Measurements from ENCODE around the gene SMARCD2.

SMARCD2 gene

DNA sequence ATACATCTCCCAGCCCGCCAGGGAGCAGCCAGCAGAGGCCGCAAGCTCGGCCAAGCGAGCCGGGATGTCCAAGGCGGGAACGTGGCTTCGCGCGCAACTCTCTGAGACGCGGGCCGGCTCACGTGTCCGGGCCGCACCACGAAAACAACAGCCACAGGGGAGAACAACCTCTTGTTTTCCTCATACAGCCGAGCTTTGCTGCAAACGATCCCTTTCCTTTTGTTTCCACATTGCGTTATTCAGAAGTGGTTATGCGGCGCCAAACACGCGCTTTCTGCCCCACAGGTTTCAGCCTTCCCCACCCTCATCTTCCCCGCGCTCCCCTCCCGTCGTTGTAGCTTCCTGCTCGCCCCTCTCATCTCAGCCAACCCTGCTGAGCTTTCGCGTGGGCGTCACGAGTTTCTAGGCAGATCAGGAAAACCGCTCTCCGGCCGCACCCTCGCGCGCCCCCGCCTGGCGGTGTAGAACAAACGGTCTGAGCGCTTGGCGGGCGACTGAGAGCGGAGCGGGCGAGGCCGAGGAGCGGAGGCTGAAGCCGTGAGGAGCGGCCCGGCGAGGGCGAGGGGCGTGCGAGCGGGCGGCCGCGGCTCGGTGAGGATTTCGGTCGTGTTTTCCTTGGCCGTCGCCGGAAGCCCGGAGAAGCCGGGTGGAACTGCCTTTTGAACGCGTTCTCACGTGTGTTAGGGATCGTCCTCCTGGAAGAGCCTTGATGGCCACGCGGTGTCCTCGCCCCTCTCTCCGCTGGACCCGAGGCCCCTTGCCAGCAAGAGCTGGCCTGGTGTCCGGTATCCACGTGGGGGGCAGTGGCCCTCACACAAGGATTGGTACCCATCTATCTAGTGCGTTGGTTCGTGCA, 6.6 kb upstream of the SMARCD2 start:
- DNase-seq = peak; percentile 54 to 66

DNA sequence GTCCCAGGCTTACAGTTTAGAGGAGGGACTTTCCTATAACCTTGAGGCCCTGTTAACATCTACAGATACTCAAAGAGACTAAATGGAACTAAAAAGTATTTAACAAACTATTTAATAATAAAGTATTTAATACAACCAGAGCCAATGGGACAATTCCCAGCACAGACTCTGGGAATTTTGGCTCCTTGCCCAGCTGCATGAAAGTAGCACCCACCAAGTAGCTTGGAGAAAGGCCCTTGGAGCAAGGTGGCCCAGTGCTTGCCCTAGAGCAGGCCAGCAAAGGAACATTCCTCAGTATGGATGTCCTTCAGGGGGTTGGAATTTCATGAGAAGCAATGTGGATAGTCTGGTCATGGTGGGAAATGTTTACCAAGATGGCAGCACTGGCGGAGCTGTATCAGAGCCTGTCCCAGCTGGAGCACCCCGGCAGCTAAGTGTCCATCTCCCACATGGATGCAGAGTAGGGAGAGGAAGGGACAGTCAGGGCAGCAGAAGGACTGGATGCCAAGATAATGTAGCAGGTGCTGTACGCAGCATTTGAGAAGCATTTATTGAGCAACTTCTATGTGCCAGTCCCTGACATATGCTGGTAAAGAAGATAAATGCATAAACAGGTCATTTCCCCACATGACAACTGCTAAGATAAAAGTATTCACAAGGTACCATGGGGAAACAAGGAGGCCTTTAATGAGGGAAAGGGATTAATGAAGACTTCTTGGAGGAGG, 5.2 kb upstream of the SMARCD2 start:
- DNase-seq = no peak

DNA sequence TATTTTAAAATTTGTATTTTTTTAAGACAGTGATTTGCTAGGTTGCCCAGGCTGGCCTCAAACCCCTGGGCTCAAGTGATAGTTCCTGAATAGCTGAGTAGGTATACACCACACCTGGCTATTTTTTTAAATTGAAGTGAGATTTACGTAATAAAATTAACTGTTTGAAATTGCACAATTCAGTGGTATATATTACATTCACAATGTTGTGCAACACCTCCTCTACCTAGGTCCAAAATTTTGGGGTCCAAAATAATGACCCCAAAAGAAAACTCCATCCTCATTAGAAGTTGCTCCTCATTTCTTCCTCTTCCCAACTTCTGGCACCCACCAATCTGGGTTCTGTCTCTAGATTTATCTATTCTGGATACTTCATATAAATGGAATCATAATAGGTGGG, 3.0 kb upstream of the SMARCD2 start:
- DNase-seq = no peak

DNA sequence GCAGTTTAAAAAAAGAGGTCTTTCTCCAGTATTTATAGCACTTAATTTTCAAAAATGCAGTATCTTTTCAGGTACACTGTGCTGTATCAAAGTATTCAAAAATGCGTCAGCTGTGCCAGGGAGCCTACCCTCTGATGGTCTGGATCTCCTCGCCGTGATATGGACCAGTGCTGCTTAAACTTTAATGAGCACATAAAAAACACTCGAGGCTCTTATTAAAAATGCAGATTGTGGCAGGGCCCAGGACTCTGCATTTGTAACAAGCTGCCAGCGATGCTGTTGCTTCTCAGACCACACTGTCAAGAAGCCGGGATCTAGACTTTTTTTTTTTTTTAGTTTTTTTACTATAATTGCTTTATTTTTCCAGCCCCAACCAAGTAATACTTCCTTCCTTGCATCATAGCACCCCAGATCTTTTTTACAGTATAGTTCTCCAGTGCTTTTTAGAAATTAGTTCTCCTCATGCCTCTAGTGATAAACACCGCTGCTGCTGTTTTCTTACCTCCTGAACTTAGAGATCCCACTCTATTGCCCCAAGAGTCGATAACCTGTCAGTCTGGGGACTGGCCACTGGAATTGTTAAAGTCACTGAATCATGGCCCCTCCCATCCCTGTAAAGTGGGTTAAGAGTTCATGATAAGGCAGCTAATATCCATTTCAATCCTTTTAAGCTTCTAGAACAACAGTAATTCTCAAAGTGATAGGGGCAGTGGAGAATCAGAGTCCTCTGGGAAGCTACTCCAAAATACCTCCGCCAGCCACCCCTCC, 1.6 kb upstream of the SMARCD2 start:
- DNase-seq = no peak

DNA sequence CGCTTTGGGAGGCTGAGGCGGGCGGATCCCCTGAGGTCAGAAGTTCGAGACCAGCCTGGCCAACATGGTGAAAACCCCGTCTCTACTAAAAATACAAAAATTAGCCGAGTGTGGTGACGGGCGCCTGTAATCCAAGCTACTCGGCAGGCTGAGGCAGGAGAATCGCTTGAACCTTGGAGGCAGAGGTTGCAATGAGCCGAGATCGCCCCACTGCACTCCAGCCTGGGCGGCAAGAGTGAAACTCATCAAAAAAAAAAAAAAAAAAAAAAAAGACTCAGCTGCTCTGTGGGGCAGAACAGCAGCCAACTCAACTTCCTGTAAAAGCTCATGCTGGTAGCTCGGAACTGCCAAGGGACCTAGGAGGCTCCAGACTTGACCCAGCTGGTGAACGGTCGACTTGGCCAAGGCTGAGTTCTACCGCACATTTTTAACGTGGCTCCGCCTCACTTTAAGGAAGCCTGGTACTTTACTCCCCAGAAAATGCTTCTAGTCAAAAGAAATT, 953 bp upstream of the SMARCD2 start:
- DNase-seq = peak; percentile 10 to 26

DNA sequence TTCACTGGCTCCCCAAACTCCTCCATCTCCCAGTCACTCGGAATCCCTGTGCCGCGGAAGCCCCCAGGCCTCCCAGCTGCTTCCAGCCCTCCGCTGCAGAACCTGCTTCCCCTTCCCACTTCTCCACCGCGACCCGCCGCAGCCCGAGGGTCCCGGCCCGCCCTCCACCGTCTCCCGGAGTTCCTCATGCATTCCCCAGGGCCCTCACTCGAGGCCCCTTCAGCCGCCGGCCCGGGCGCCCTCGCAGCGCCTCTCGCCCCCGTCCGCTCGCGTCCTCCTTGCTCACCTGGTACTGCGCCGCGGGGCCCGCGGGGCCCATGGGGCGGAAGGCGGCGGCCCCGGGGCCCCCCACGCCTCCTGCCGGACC, 329 bp downstream of the SMARCD2 start:
- DNase-seq = peak in 1 of 2 experiments; percentile 69

DNA sequence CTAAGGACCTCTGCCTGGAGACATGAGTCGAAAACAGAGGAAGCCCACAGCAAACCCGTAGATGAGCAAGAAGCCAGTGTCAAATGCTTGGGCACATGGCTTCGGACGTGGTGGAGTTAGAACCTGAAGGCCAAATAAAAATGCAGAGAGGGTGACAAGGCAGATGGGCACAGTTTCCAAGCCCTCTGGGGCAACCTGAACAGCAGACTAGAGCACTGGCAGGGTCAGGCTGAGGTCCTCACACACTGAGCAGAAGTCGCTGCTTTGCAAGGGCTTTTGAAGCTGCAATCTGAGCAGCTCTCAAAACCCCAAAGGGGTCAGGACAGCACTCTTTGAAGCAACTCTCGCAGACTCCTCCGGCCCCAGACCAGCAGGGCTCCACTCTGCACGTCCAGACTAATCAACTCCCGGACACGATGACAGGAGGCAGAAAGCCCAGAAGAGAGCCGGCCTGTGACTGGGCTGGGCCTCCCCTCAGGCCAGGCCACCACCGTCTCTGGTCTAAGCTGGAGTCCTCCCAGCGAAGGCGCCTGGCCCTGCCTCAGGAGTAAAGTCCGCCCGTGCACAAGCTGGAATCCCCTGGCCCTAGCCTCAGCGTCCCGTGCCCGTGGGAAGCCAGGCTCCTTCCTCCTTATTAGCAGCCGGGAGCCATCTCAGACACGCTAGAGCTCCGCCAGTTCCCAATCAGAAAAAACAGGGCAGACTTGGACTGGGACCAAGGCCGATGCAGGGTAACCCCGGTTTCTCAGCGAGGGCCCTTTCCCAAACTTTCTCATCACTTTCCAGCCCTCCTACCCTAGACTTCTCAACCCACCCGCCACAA, 924 bp downstream of the SMARCD2 start:
- peak in 1 of 2 experiments; percentile 58 for DNase-seq

DNA sequence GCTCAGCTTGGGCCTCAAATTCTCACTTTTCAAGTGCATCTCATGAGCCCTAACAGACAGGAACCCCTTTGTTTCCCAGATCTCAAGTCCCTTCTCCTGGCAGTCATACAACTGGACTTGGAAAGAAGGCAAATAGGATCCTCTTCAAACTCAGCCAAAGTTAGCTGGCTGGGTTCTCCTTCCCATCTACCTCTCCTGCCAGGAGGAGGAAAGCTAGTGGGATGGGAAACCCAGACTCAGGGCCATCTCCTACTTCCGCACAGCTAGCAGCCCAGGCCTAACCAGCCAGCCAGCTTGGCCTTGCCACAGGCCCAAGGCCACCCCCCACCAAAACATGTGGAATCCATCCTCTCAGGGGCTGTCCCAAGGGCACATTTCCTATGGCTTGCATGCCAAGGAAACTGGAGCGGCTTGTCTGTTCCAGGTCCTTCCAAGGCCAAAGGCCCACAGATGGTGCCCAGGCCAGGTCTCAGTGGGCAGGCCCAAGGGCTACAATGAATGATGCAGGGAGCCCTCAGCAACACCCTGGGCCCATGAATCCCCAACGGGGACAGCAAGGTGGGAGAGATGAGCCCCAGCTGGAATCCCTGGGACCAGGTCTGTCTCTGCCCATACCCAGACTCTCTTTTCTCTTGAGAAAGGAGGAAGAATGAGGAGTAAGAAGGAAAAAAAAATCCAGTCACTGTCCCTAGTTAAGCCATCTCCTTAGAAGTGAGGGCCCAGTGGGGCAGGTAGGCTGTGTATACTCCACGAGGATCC, 1.7 kb downstream of the SMARCD2 start:
- DNase-seq = no peak

DNA sequence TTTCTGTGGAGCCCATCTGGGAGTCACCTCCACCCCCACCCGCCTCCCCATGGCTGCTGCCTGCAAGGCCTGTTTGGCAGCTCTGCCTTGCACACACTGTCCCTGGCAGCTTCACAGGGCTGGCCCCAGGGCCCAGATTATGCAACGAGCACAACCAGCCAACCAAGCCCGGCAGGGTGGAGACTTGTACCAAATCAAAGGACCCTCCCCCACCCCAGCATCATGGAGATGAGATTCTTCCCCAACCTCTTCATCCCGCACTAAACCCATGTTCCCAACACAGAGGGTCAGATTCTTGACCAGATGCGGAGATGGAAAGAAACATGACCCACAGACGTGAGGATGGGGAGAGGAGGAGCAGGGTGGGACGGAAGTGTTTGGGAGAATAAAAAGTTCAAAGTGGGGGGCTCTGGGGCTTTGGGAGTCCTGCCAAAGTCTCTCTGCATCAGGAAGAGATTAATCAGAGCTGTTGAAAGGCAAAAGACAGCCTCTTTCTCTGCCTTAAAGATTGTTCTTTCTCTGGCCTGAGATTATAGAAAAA, 3.8 kb downstream of the SMARCD2 start:
- DNase-seq = peak; percentile 80 to 87

DNA sequence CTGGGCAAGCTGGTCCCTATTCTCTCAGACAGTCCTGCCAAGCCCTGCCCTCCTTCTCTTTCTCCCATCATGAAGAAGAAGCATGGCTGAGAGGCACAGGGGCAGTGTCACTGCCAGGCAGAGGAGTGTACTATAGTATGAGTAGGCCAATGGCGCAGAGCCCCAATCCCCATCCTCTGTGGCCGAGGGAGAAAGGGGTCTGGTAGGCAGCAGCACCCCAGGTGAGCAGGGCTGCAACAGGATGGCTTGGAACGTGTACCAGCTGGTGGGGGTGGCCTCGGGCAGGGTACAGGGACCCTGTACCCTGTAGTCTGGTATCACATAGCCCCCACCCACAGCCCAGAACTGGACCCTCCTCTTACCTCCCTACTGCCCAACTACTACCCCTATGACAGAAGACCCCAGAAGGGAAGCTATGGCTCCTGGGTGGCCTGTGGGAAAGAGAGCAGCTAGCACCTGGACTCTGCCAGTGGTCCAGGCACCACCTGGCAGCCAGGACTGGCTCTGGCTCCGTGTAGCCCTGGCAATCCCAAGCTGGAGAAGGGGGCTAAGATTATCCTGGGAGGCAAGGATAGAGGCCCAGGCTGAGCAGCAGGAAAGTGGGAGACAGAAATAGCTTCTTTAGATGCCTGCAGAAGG, 4.4 kb downstream of the SMARCD2 start:
- no peak for DNase-seq

DNA sequence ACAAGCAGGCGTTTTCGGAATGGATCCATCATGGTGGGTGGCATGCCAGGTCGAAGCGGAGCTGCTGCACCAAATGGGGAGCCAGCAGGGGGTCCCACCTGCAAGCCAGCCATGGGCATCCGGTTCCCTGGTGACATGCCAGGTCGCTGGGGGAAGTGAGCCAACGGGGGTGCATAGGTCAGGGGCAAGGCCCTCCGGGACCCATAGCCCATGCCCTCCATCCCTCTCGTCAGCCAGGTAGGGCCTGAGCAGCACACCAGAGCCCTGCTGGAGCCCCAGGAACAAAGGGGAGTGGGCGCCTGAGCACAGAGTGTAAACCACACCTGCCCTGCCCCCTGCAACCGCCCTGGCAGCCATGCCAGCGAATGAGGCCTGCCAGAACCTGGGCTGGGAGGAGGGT, 5.0 kb downstream of the SMARCD2 start:
- peak; percentile 14 to 16 for DNase-seq

DNA sequence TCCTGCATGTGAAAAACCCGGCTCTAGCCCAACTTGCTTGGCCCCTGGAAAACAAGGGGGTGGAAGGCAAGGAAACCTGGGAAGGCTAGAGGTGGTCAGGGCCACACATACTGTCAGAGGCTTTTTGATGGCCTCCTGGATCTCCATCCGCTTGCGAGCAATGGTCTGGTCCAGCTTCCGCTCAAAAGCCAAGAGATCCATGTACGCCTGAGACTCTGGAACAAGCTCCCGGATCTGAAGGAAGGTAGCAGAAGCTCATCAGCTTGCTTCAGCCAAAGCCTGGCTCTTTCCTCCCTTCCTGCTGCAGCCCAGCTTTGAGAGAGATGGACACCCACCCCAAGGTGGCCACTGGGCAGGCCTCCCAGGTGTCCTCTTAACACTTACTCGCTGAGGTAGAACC, 5.7 kb downstream of the SMARCD2 start:
- no peak for DNase-seq

DNA sequence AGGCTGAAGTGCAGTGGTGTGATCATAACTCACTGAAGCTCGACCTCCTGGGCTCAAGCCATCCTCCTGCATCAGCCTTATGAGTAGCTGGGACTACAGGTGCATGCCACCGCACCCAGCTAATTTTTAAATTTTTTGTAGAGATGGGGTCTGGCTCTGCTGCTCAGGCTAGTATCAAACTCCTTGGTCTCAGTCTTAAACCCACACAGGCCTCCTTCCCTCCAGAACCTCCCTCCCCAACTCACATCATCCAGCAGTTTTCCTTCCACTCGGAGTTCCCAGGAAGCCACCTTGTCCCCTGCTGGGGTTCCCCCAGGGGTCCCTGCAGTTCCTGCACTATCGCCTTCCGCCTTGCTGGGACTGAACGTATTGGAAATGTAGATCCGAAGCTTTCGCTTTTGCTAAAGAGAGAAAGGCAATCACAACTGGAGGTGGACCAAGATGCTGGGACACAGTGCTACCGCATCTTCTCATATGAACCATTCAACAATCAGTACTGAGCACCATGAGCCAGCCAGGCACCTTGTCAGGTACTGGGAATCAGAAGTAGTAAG, 7.2 kb downstream of the SMARCD2 start:
- DNase-seq = no peak

DNA sequence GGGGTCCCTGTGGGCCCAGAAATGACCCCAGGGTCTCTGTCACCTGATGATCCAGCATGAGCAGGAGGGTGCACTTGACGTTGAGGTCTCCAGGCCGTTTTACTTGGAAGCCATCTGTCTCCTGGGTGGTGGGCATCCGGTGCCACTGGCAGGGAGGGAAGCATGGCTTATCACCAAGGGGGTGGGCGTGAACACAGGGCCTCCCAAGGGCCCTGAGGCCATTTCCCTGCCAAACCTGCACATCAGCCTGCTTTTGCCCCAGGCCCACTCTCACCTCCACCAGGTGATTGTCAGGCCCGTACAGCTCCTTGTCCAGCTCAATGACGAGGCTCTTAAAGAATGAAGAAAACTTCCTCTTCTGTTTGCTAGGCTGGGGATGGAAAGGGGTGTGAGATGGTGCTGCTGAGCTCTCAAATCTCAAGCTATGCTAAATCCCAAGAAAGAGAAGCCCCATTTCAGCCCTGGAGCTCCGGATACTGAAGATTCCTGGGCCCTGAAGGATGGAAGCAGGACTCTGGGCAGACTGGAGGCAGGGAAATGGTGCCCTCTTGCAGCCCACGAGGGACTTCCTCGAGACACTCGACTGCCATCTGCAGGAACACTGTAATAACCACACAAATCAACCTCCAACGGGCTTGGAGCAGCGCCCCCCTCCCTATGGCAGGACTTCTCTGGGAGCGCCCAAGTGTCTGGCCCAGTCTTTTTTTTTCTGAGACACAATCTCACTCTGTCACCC, 7.9 kb downstream of the SMARCD2 start:
- DNase-seq = peak; percentile 48 to 50

DNA sequence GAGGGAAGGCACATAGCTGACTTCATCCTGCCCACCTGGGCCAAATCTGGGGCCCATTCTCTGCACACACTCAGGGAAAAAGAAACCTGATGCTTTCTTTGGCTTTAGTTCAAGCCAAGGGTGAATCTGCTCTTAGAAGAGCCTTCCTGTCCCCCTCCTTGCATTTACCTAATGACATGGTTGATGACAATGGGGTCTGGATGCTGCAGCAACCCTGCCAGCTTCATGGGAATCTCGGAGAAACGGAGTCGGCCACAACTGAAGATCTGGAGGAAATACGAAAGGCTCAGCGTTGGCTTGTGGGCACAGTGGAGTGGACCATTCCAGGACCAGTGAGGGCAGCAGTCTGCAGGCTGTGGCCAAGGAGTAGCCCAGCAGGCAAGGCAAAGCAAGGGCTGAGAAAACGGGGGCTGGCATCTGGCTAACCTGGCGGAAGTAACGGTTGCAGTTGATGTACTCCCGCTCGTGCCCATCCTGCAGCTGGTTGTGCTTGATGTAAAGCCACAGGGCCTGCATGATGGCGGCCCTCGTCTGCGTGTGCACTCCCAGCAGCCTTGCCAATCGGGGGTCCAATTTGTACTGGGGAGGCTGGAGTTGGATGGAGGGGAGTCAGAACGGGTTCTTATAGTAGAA, 8.6 kb downstream of the SMARCD2 start:
- no peak for DNase-seq

DNA sequence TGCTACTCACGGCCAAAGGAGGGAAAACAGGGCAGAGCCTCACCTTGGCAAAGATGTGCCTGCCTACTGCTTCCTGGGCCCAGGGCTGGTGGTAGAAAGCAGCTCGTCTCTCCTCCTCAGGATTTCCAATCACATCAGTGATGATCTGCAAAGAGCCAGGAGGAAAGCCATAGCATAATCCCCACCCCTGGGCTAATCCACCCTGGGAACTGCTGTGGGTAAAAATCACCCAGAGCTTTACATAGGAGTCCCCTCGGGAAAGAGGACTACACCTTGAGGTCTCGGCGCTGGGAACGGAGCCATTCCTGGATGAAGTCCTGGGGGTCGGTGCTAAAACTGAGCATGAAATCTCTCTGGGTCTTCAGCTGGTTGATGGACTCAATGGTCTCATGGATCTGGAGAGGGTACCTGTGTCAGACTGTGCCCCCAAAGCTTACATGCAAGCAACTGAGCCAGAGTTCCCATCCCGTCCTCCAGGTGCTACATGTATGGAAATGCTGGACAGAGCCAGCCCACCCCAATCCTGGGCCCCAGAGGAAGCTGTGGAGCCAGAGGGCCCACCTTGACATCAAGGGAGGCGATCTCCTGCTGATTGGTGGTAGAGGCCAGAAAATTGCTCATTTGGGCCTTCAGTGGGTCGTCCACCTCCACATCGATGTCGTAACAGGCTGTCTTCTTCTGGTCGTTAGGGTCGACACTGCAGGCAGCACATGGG, 9.3 kb downstream of the SMARCD2 start:
- DNase-seq = no peak

DNA sequence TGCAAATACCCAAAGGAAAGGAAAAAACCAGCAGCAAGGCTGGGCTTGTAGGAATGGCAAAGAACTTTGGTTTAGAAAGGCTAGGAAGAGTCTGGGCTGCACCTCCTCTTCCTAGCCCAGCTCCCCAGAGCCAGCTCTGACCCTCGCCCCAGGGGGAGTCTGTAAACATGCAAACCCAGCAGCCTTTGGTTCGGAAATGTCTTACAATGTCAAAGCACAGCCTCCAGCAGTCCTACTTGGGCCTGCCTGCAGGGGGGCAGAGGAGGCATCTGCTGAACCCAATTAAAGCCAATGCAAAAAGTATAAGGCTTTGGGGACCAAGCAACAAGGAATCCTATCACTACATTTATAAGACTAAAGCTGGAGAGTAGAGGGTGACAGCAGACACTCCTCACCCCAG, 10.0 kb downstream of the SMARCD2 start:
- no peak for DNase-seq

DNA sequence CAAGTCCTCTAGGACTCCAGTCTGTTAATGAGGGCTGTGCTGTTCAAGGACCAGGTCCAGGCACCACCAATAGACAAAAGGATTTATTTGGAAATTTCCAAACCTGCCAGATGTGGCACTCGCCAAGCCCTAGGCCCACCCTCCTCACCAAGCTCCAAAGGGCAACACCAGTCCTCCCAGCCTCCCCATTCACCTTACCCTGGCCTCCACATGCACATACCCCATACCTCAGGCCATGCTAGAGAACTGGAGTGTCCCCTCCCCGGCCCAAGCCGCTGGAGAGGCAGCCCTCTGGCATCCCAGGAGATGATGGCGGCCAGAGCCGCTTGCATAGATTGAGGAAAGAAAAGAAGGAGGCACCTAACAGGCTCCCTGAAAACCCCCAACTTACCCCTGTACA, 10.5 kb downstream of the SMARCD2 start:
- DNase-seq = no peak

DNA sequence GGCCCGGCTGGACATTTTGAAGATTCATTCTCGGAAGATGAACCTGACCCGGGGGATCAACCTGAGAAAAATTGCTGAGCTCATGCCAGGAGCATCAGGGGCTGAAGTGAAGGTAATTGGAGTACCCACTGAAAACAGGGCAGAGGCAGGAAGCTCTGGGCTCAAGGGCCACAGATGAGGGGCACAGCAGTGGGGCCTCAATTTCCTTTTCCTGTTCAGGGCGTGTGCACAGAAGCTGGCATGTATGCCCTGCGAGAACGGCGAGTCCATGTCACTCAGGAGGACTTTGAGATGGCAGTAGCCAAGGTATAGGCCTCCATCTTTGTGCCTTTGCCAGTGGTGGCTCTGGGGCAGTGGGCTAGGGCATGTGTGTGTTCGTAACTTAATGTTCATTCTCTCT, 11.0 kb downstream of the SMARCD2 start:
- no peak for DNase-seq

Measured in NCI-H2081 (cell line).